A549 (cell line): Measurements from ENCODE around the gene CBFA2T2.

Experiments used
- EP300 ChIP-seq, 2 experiments: fragments of >200 bp; sonication (Bioruptor Twin); formaldehyde crosslinking; IDR thresholded peaks; 2 replicates in 1 of 2; 3 replicates in 1 of 2; pipeline ENCODE4 v1.6.1; 2016 to 2017
- HDAC2 ChIP-seq: fragments of 200-600 bp; sonication (generic); IDR thresholded peaks from 2 replicates; pipeline ENCODE4 v1.6.1; 2016
- JUN ChIP-seq, 2 experiments: fragments of >200 bp; sonication (Bioruptor Twin); formaldehyde crosslinking; IDR thresholded peaks; 2 replicates in 1 of 2; 3 replicates in 1 of 2; pipeline ENCODE4 v1.6.1; 2016 to 2017
- POLR2A ChIP-seq: IDR thresholded peaks from 2 replicates; pipeline ENCODE4 v1.6.1; 2012; ENCODE audit warnings: mild to moderate bottlenecking, low read length
- RARB ChIP-seq: fragments of 250-450 bp; sonication (Bioruptor Pico); IDR thresholded peaks from 2 replicates; pipeline ENCODE4 v1.8.0; 2021; ENCODE audit warnings: mild to moderate bottlenecking, moderate library complexity

DNA sequence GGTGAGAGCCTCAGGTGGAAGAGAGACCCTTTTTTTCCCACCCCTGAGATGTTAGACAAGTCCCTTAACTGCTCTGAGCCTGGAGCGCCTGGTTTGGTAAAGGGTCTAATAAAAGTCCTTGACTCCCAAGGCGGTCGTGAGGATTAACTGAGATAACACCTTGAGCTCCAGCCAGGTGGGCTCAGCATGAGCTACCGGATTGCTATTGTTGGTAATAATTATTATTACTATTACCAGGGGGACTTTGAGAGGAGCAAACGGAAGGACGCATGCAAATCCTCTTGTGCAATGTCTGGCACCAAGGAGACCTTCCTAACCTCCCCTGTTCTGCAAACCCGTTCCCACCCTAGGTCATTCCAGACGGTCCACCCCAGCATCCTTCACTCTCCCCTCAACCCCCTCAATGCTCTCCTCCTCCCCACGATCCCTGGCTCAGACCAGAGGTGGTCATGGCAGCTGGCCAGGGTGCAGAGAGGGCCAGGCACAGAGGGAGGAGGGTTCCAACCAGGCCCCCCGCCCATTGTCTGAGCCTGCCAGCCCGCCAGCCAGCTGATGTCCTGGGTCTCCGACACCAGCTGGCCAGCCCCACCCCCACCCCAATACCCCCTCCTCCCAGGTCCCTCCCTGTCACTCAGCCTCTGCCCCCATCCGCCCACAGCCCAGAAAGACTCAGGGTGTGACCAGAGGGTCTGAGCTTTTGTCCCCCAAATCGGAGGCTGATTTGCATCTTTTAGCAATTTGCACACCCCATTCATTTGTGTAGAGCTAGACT, 14.3 kb upstream of the CBFA2T2 start:
- TF ChIP-seq HDAC2 (no peak), RARB (CRISPR knock-in tag) (no peak), JUN (IDR thresholded peaks at IDR 0.05) (no peak), POLR2A (no peak), EP300 (IDR thresholded peaks at IDR 0.05) (no peak)
